RWPE1 (cell line): Measurements from ENCODE around the gene ROBO3.
A peak's percentile ranks its signal among the peaks of the same experiment; 100 is the strongest.

Source experiments
- CTCF ChIA-PET: fragments of 350-600 bp; sonication (Branson Sonifier 250); formaldehyde crosslinking; extraction: SDS; loops from one replicate; lab custom pipeline; 2021; lab: Yijun Ruan, JAX
- POLR2A ChIA-PET: fragments of 400-600 bp; formaldehyde crosslinking; extraction: SDS; loops from one replicate; lab custom pipeline; 2020; ENCODE audit warnings: antibody characterized with exemption; ENCODE audit not compliant: low non-redundant PET; lab: Yijun Ruan, JAX
- DNase-seq: peaks from one replicate; pipeline ENCODE4 v3.0.0; 2012; ENCODE audit warnings: low spot score
- H3K27ac ChIP-seq: fragments of 450-650 bp; 2 replicates; pipeline ENCODE4 v1.5.1; 2017
- CTCF ChIP-seq: fragments of 450-650 bp; conservative IDR thresholded peaks from 2 replicates; pipeline ENCODE4 v1.5.1; 2017; ENCODE audit warnings: low read depth, mild to moderate bottlenecking

The ROBO3 gene

DNA sequence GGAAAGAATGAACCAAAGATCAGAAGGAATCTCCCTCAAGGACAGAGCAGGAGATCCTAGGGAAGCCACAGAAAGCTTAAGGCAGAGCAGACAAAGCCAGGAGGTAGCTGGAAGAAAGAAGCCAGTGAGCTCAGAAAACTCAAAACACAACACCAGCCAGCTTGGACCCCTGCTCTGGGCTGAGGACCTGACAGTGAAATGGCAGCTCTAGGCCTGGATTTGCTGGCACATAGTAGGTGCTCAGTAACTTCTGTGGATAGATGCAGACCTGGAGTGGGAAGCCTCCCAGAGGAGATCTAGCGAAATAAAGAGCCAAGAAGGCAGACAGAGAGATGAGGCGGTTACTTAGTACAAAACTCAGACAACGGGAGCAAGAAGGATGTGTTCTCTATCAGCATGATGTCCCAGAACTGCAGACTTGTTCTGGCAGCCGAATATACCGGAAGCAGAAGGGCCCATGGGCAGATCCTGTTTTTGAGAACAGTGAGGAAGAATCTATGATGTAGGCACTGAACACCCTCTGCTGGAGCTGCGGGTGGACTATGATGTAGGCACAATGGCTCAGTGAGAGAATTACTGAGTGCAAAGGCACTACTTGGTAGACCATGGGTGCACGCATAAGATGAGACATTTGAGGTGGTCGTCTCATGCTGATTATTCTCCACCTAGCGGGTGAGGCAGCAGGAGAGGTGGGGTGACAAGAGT is 27.7 kb downstream of the ROBO3 start:
- CTCF ChIA-PET = no interaction called here
- DNase-seq = no peak
- no peak overlapping the region for H3K27ac ChIP-seq
- no peak for TF ChIP-seq CTCF
- POLR2A ChIA-PET = no interaction called here

DNA sequence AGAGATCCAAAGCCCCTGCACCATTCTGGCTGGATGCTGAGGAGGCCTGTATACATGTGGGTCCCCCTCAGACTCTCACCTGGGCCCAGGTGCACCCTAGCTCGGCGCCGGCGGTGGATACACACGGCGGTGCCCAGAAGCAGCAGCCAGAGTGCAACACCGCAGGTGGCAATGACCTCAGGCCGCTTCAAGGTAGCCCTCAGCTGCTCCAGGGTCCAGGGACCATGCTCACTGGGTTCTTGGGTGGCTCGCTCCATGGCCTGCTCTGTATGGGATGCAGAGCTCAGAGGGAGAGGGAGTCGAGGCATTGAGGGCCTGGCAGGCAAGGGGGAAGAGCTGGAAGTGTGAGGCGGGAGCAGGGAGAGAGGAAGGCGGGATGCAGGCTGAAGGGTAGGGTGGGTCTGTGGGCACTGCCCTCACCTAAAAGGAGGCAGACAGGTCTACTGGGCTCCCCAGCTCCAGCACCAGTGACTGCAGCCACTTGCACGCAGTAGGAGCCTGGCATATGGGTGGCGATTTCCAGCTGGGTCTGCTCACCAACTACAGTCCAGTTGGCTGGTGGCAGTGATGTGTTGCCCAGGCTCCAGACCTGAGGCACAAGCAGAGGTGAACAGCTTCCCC is 28.7 kb downstream of the ROBO3 start:
- TF ChIP-seq CTCF = no peak
- POLR2A ChIA-PET = interaction anchor here (0.6 kb wide), 1 partner anchor 17 kb away, joined by 6 read pairs; no protein-coding TSS in a partner anchor

GRCh38 chr11:124894606-124895430 is 29.6 kb downstream of the ROBO3 start:
- ChIA-PET POLR2A (no interaction called here), CTCF (interaction anchor here (0.5 to 0.6 kb wide), 2 partner anchors 19 to 776 kb away, joined by 3 read pairs; no protein-coding TSS in a partner anchor)
- no peak overlapping the region for H3K27ac ChIP-seq
- no peak for TF ChIP-seq CTCF
- no peak for DNase-seq

More for the DNA sequence above, 28.7 kb downstream of the ROBO3 start:
- CTCF ChIA-PET = interaction anchor here (0.6 kb wide), 1 partner anchor 18 kb away, joined by 3 read pairs; no protein-coding TSS in a partner anchor
- no peak overlapping the region for H3K27ac ChIP-seq
- no peak for DNase-seq

DNA sequence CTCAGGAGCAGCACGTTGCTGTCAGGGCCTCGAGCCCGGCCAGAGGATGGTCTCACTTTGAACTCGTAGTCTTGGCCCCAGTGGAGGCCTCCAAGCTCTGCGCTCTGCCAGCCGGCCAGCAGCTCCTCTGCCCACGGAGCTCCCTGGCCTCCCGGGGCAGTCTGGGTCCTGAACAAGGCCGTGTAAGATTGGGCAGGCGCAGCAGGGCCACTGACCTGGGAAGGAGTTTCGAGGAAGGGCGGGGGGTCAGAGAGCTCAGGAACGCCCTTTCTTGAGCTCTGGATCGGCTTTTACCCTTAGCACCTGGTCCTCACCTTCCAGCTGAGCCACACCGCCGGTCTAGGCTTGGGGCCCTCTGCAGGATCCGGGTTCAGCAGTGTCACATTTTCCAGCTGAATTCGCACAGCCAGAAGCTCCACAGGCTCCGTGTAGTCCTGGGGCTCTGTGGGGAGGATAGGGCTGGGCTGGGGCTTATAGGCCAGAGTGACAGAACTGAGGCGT is 30.3 kb downstream of the ROBO3 start:
- no peak overlapping the region; the same call in 1 of the 2 replicates for H3K27ac ChIP-seq
- no peak for DNase-seq
- no peak for TF ChIP-seq CTCF
- POLR2A ChIA-PET = no interaction called here
- CTCF ChIA-PET = interaction anchor here (0.5 kb wide), 1 partner anchor 775 kb away, joined by 3 read pairs; no protein-coding TSS in a partner anchor

GRCh38 chr11:124896071-124896750 is 31.0 kb downstream of the ROBO3 start:
- POLR2A ChIA-PET = no interaction called here
- no peak for TF ChIP-seq CTCF
- CTCF ChIA-PET = no interaction called here
- DNase-seq = no peak
- H3K27ac ChIP-seq = peak overlapping the region; percentile 98
